Measurements from ENCODE around the gene TLCD2. TPM values are rescaled to one million over a fixed set of nuclear protein-coding genes. Genes with fewer than 3 reads are reported as not detected.
"Not testable (repeated sequence)": the region's sequence is repeated elsewhere in the genome, so short reads cannot be mapped to it uniquely, and the experiment has no call there.

Gene TLCD2
- total RNA-seq, 1 donor, result under 0.01 TPM

GRCh38 chr17:1714427-1714979, 4.3 kb upstream of the TLCD2 start:
- peaks cover 50% of the 10 kb centered on the region for H3K4me1 ChIP-seq (ENCODE audit: insufficient read depth, low read length)
- H3K9me3 ChIP-seq (ENCODE audit: low read depth, low read length), result no peaks in the 10 kb centered on the region
- H3K27me3 ChIP-seq (ENCODE audit: insufficient read depth, low read length), result no peaks in the 10 kb centered on the region
- peak overlapping the region; percentile 57 for H3K4me3 ChIP-seq (ENCODE audit: low read length)

GRCh38 chr17:1713878-1714426, 3.8 kb upstream of the TLCD2 start:
- Histone ChIP-seq H3K27me3 (ENCODE audit: insufficient read depth, low read length) (no peaks in the 10 kb centered on the region), H3K4me3 (ENCODE audit: low read length) (no peak overlapping the region), H3K4me1 (ENCODE audit: insufficient read depth, low read length) (peaks cover 55% of the 10 kb centered on the region), H3K9me3 (ENCODE audit: low read depth, low read length) (no peaks in the 10 kb centered on the region)

GRCh38 chr17:1713160-1713877, 3.1 kb upstream of the TLCD2 start:
- peaks cover 54% of the 10 kb centered on the region for H3K4me1 ChIP-seq (ENCODE audit: insufficient read depth, low read length)
- H3K27me3 ChIP-seq (ENCODE audit: insufficient read depth, low read length), result peaks cover 2% of the 10 kb centered on the region
- no peak overlapping the region for H3K4me3 ChIP-seq (ENCODE audit: low read length)
- H3K9me3 ChIP-seq (ENCODE audit: low read depth, low read length), result no peaks in the 10 kb centered on the region

- Histone ChIP-seq H3K4me3 (ENCODE audit: low read length) (no peak overlapping the region), H3K9me3 (ENCODE audit: low read depth, low read length) (no peaks in the 10 kb centered on the region), H3K27me3 (ENCODE audit: insufficient read depth, low read length) (peaks cover 7% of the 10 kb centered on the region), H3K4me1 (ENCODE audit: insufficient read depth, low read length) (peaks cover 43% of the 10 kb centered on the region)
Measured at GRCh38 chr17:1712271-1712670, 2.1 kb upstream of the TLCD2 start.

GRCh38 chr17:1711804-1712203, 1.6 kb upstream of the TLCD2 start:
- H3K4me1 ChIP-seq (ENCODE audit: insufficient read depth, low read length), result peaks cover 38% of the 10 kb centered on the region
- no peak overlapping the region for H3K4me3 ChIP-seq (ENCODE audit: low read length)
- H3K9me3 ChIP-seq (ENCODE audit: low read depth, low read length), result no peaks in the 10 kb centered on the region
- H3K27me3 ChIP-seq (ENCODE audit: insufficient read depth, low read length), result peaks cover 7% of the 10 kb centered on the region

- Histone ChIP-seq H3K4me3 (ENCODE audit: low read length) (no peak overlapping the region), H3K9me3 (ENCODE audit: low read depth, low read length) (no peaks in the 10 kb centered on the region), H3K4me1 (ENCODE audit: insufficient read depth, low read length) (peaks cover 38% of the 10 kb centered on the region), H3K27me3 (ENCODE audit: insufficient read depth, low read length) (peaks cover 7% of the 10 kb centered on the region)
Measured at GRCh38 chr17:1710807-1711553, 803 bp upstream of the TLCD2 start.

GRCh38 chr17:1709403-1709951, 700 bp downstream of the TLCD2 start:
- H3K27me3 ChIP-seq (ENCODE audit: insufficient read depth, low read length), result peaks cover 7% of the 10 kb centered on the region
- peaks cover 29% of the 10 kb centered on the region for H3K4me1 ChIP-seq (ENCODE audit: insufficient read depth, low read length)
- no peak overlapping the region for H3K4me3 ChIP-seq (ENCODE audit: low read length)
- no peaks in the 10 kb centered on the region for H3K9me3 ChIP-seq (ENCODE audit: low read depth, low read length)

GRCh38 chr17:1708791-1709346, 1.3 kb downstream of the TLCD2 start:
- not testable (repeated sequence) for H3K27me3 ChIP-seq (ENCODE audit: insufficient read depth, low read length); H3K4me3 ChIP-seq (ENCODE audit: low read length); H3K9me3 ChIP-seq (ENCODE audit: low read depth, low read length)
- H3K4me1 ChIP-seq (ENCODE audit: insufficient read depth, low read length), result peaks cover 23% of the 10 kb centered on the region

- H3K4me1 ChIP-seq (ENCODE audit: insufficient read depth, low read length), result peaks cover 20% of the 10 kb centered on the region
- H3K27me3 ChIP-seq (ENCODE audit: insufficient read depth, low read length), result peaks cover 7% of the 10 kb centered on the region
Measured at GRCh38 chr17:1707107-1707506, 3.1 kb downstream of the TLCD2 start.

GRCh38 chr17:1705004-1705403, 5.2 kb downstream of the TLCD2 start:
- peaks cover 9% of the 10 kb centered on the region for H3K4me1 ChIP-seq (ENCODE audit: insufficient read depth, low read length)

More at GRCh38 chr17:1707107-1707506, 3.1 kb downstream of the TLCD2 start:
- Histone ChIP-seq H3K4me3 (ENCODE audit: low read length) (no peak overlapping the region), H3K9me3 (ENCODE audit: low read depth, low read length) (no peaks in the 10 kb centered on the region)

GRCh38 chr17:1703063-1703462, 7.1 kb downstream of the TLCD2 start:
- Histone ChIP-seq H3K27me3 (ENCODE audit: insufficient read depth, low read length) (peaks cover 2% of the 10 kb centered on the region), H3K4me1 (ENCODE audit: insufficient read depth, low read length) (no peaks in the 10 kb centered on the region), H3K4me3 (ENCODE audit: low read length) (no peak overlapping the region), H3K9me3 (ENCODE audit: low read depth, low read length) (no peaks in the 10 kb centered on the region)

More at GRCh38 chr17:1705004-1705403, 5.2 kb downstream of the TLCD2 start:
- Histone ChIP-seq H3K9me3 (ENCODE audit: low read depth, low read length) (no peaks in the 10 kb centered on the region), H3K4me3 (ENCODE audit: low read length) (no peak overlapping the region), H3K27me3 (ENCODE audit: insufficient read depth, low read length) (peaks cover 7% of the 10 kb centered on the region)

GRCh38 chr17:1699891-1700290, 10.3 kb downstream of the TLCD2 start:
- H3K9me3 ChIP-seq (ENCODE audit: low read depth, low read length); H3K4me3 ChIP-seq (ENCODE audit: low read length); H3K4me1 ChIP-seq (ENCODE audit: insufficient read depth, low read length); H3K27me3 ChIP-seq (ENCODE audit: insufficient read depth, low read length): not testable (repeated sequence)

GRCh38 chr17:1697681-1698080, 12.5 kb downstream of the TLCD2 start:
- Histone ChIP-seq H3K9me3 (ENCODE audit: low read depth, low read length) (no peaks in the 10 kb centered on the region), H3K4me3 (ENCODE audit: low read length) (no peak overlapping the region), H3K27me3 (ENCODE audit: insufficient read depth, low read length) (no peaks in the 10 kb centered on the region), H3K4me1 (ENCODE audit: insufficient read depth, low read length) (no peaks in the 10 kb centered on the region)

GRCh38 chr17:1695365-1695764, 14.8 kb downstream of the TLCD2 start:
- Histone ChIP-seq H3K4me1 (ENCODE audit: insufficient read depth, low read length) (no peaks in the 10 kb centered on the region), H3K4me3 (ENCODE audit: low read length) (no peak overlapping the region), H3K27me3 (ENCODE audit: insufficient read depth, low read length) (no peaks in the 10 kb centered on the region), H3K9me3 (ENCODE audit: low read depth, low read length) (no peaks in the 10 kb centered on the region)

GRCh38 chr17:1693339-1693738, 16.8 kb downstream of the TLCD2 start:
- Histone ChIP-seq H3K4me1 (ENCODE audit: insufficient read depth, low read length) (no peaks in the 10 kb centered on the region), H3K9me3 (ENCODE audit: low read depth, low read length) (no peaks in the 10 kb centered on the region), H3K4me3 (ENCODE audit: low read length) (no peak overlapping the region), H3K27me3 (ENCODE audit: insufficient read depth, low read length) (no peaks in the 10 kb centered on the region)

Measured in mononuclear cell (primary cell).